ENCODE data around the gene GNG3. TPM values are rescaled to one million over a fixed set of nuclear protein-coding genes. Genes with fewer than 3 reads are reported as not detected.
"Not testable (repeated sequence)": the region's sequence is repeated elsewhere in the genome, so short reads cannot be mapped to it uniquely, and the experiment has no call there.

Gene GNG3
- total RNA-seq, 1 donor from 2014 or later, result not detected

GRCh38 chr11:62688491-62688890 lies 19.0 kb upstream of the GNG3 start:
- peak overlapping the region; percentile 73 for H3K4me2 ChIP-seq (ENCODE audit: low read length)
- H2AFZ ChIP-seq (ENCODE audit: low read depth, low read length), result peak overlapping the region; percentile 73
- peaks cover 14% of the 10 kb centered on the region for H3K36me3 ChIP-seq (ENCODE audit: insufficient read depth, low read length)
- H3K9me3 Mint-ChIP-seq (ENCODE audit: unreplicated experiment), result no peaks in the 10 kb centered on the region
- no peak overlapping the region for H3K4me3 ChIP-seq (ENCODE audit: insufficient read depth, low read depth, low read length)
- H3K27me3 ChIP-seq (ENCODE audit: insufficient read depth, low read length), result peaks cover 3% of the 10 kb centered on the region
- TF ChIP-seq, protein P1, sequence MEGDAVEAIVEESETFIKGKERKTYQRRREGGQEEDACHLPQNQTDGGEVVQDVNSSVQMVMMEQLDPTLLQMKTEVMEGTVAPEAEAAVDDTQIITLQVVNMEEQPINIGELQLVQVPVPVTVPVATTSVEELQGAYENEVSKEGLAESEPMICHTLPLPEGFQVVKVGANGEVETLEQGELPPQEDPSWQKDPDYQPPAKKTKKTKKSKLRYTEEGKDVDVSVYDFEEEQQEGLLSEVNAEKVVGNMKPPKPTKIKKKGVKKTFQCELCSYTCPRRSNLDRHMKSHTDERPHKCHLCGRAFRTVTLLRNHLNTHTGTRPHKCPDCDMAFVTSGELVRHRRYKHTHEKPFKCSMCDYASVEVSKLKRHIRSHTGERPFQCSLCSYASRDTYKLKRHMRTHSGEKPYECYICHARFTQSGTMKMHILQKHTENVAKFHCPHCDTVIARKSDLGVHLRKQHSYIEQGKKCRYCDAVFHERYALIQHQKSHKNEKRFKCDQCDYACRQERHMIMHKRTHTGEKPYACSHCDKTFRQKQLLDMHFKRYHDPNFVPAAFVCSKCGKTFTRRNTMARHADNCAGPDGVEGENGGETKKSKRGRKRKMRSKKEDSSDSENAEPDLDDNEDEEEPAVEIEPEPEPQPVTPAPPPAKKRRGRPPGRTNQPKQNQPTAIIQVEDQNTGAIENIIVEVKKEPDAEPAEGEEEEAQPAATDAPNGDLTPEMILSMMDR (IDR thresholded peaks at IDR 0.05; ENCODE audit: insufficient read depth, low read depth, low read length), result no peak
- TF ChIP-seq EZH2 (IDR thresholded peaks at IDR 0.05; ENCODE audit: insufficient read depth, low read length), result peak; percentile 1
- H3K79me2 ChIP-seq (ENCODE audit: insufficient read depth, low read length), result no peaks in the 10 kb centered on the region
- H3K27me3 Mint-ChIP-seq (ENCODE audit: low read depth, unreplicated experiment), result no peaks in the 10 kb centered on the region
- H3K36me3 Mint-ChIP-seq (ENCODE audit: low read depth, unreplicated experiment), result peaks cover 6% of the 10 kb centered on the region
- H4K20me1 ChIP-seq (ENCODE audit: insufficient read depth, low read length), result no peaks in the 10 kb centered on the region
- H3K9me3 ChIP-seq (ENCODE audit: insufficient read depth, low read depth, low read length), result no peaks in the 10 kb centered on the region
- FAIRE-seq (no peak), DNase-seq (ENCODE audit: low read depth) (no peak)
- no peak overlapping the region for H3K9ac ChIP-seq (ENCODE audit: low read length)
- H3K27ac ChIP-seq (ENCODE audit: low read depth, low read length), result no peak overlapping the region
- H3K27ac Mint-ChIP-seq (ENCODE audit: unreplicated experiment), result no peak overlapping the region
- peaks cover 13% of the 10 kb centered on the region for H3K4me1 ChIP-seq (ENCODE audit: insufficient read depth, low read length)
- peaks cover 13% of the 10 kb centered on the region for H3K4me1 Mint-ChIP-seq (ENCODE audit: low read depth, unreplicated experiment)
- H3K4me3 Mint-ChIP-seq (ENCODE audit: unreplicated experiment), result no peak overlapping the region

DNA sequence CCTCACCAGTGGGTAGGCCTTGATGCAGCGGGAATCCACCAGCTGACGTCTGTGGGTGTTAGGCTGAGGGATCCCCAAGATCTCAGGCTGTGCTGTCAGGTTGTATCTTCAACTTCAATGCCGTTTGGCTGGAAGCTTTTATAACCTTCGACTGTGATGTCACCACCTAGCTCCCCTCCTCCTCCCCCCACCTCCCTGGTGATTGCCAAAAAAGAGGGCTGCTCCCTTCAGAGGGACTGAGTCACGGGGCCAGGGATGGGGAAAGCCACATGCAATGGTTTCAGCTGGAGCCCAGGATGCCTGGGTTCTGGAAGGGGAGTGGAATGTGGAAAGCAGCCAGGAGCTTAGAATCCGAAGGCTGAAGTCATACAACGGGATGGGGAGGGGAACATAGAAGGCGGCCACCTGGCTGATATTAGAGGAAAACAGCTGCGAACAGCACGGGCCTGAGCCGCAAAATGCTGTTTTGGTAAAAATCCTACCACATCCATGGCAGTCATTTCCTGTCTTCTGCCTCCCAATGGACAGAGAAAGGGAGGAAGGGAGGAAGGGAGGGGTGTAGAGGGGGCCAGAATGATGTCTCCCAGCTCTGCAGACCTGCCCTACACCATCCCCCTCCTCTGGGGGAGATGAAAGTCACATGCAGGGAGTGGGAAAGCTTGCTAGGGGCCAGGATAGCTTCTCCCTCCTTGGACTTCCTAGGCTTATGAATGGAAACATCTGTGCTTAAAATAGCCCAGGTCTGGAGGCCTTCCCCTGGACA lies 17.9 kb upstream of the GNG3 start, which contains the start of gene LRRN4CL:
Gene LRRN4CL, minus strand, starts transcription at position 110 of the 763 bp plus-strand sequence. CDS start 1,022 bp downstream, outside the sequence.
- peaks cover 13% of the 10 kb centered on the region for H3K4me1 Mint-ChIP-seq (ENCODE audit: low read depth, unreplicated experiment)
- peaks cover 13% of the 10 kb centered on the region for H3K4me1 ChIP-seq (ENCODE audit: insufficient read depth, low read length)
- no peaks in the 10 kb centered on the region for H3K9me3 ChIP-seq (ENCODE audit: insufficient read depth, low read depth, low read length)
- peaks cover 6% of the 10 kb centered on the region for H3K36me3 Mint-ChIP-seq (ENCODE audit: low read depth, unreplicated experiment)
- peak within 1 kb of the TSS; percentile 73 for H3K4me2 ChIP-seq (ENCODE audit: low read length)
- H4K20me1 ChIP-seq (ENCODE audit: insufficient read depth, low read length), result no peaks in the 10 kb centered on the region
- H3K79me2 ChIP-seq (ENCODE audit: insufficient read depth, low read length), result no peaks in the 10 kb centered on the region
- peak within 1 kb of the TSS; percentile 17 for H3K4me3 Mint-ChIP-seq (ENCODE audit: unreplicated experiment)
- no peak within 1 kb of the TSS for H3K4me3 ChIP-seq (ENCODE audit: insufficient read depth, low read depth, low read length)
- H3K27me3 Mint-ChIP-seq (ENCODE audit: low read depth, unreplicated experiment), result no peaks in the 10 kb centered on the region
- H3K27ac Mint-ChIP-seq (ENCODE audit: unreplicated experiment), result peak within 1 kb of the TSS; percentile 69
- no peaks in the 10 kb centered on the region for H3K9me3 Mint-ChIP-seq (ENCODE audit: unreplicated experiment)
- peak within 1 kb of the TSS; percentile 73 for H2AFZ ChIP-seq (ENCODE audit: low read depth, low read length)
- peak within 1 kb of the TSS; percentile 14 for H3K9ac ChIP-seq (ENCODE audit: low read length)
- peak; percentile 88 for DNase-seq (ENCODE audit: low read depth)
- peaks cover 14% of the 10 kb centered on the region for H3K36me3 ChIP-seq (ENCODE audit: insufficient read depth, low read length)
- peaks cover 3% of the 10 kb centered on the region for H3K27me3 ChIP-seq (ENCODE audit: insufficient read depth, low read length)
- FAIRE-seq, result peak; percentile 32
- TF ChIP-seq, protein P1 (IDR thresholded peaks at IDR 0.05; ENCODE audit: insufficient read depth, low read depth, low read length), result no peak
- no peak for TF ChIP-seq EZH2 (IDR thresholded peaks at IDR 0.05; ENCODE audit: insufficient read depth, low read length)
- H3K27ac ChIP-seq (ENCODE audit: low read depth, low read length), result peak within 1 kb of the TSS; percentile 19

DNA sequence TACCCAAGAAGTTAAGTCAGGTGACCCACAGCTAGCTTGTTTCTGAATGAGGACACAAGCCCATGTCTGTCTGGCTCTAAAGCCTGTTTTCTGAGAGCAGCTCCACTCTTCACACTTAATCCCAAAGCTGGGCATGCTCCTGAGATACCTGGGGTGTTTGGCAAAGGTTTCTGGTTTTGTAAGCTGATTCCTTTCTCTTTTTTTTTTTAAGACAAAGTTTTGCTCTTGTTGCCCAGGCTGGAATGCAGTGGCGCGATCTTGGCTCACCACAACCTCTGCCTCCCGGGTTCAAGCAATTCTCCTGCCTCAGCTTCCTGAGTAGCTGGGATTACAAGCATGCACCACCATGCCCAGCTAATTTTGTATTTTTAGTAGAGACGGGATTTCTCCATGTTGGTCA lies 13.9 kb upstream of the GNG3 start:
- H3K27ac Mint-ChIP-seq (ENCODE audit: unreplicated experiment); FAIRE-seq; H3K4me3 Mint-ChIP-seq (ENCODE audit: unreplicated experiment); H2AFZ ChIP-seq (ENCODE audit: low read depth, low read length); H3K9me3 Mint-ChIP-seq (ENCODE audit: unreplicated experiment); H4K20me1 ChIP-seq (ENCODE audit: insufficient read depth, low read length); H3K79me2 ChIP-seq (ENCODE audit: insufficient read depth, low read length); H3K9ac ChIP-seq (ENCODE audit: low read length); H3K9me3 ChIP-seq (ENCODE audit: insufficient read depth, low read depth, low read length); H3K27me3 Mint-ChIP-seq (ENCODE audit: low read depth, unreplicated experiment); H3K4me3 ChIP-seq (ENCODE audit: insufficient read depth, low read depth, low read length); H3K27ac ChIP-seq (ENCODE audit: low read depth, low read length); H3K4me2 ChIP-seq (ENCODE audit: low read length); DNase-seq (ENCODE audit: low read depth); H3K27me3 ChIP-seq (ENCODE audit: insufficient read depth, low read length): not testable (repeated sequence)
- peaks cover 11% of the 10 kb centered on the region for H3K4me1 Mint-ChIP-seq (ENCODE audit: low read depth, unreplicated experiment)
- peaks cover 10% of the 10 kb centered on the region for H3K36me3 Mint-ChIP-seq (ENCODE audit: low read depth, unreplicated experiment)
- H3K36me3 ChIP-seq (ENCODE audit: insufficient read depth, low read length), result peaks cover 14% of the 10 kb centered on the region
- H3K4me1 ChIP-seq (ENCODE audit: insufficient read depth, low read length), result peaks cover 13% of the 10 kb centered on the region

Data from astrocyte (in vitro differentiated cells and primary cell).